Gastrocnemius medialis (tissue), 4 donors: ENCODE data around the gene RIMKLA.

ENCODE experiments used
- CTCF ChIP-seq, 5 experiments: fragments of 450-650 bp in 3 of 5; fragments of 200-600 bp in 2 of 5; sonication (generic) in 2 of 5; IDR thresholded peaks in 4 of 5; conservative IDR thresholded peaks in 1 of 5; 1 replicate in 4 of 5; 2 replicates in 1 of 5; pipeline ENCODE4 v1.5.1; 2016 to 2019; ENCODE audit warnings: antibody characterized with exemption in 5 of 5, mild to moderate bottlenecking in 3 of 5, moderate library complexity in 3 of 5
- POLR2A ChIP-seq, 2 donors: fragments of 450-650 bp; IDR thresholded peaks; one replicate each; pipeline ENCODE4 v1.6.1; 2017; ENCODE audit warnings: antibody characterized with exemption in 2 of 2, mild to moderate bottlenecking in 2 of 2, moderate library complexity in 2 of 2

- TF ChIP-seq POLR2A (IDR thresholded peaks at IDR 0.05) (no peak), CTCF (IDR thresholded peaks at IDR 0.05 in 4 of 5, conservative IDR thresholded peaks at IDR 0.05 in 1 of 5) (no peak)
Observed at GRCh38 chr1:42348498-42348897, 32.1 kb upstream of the RIMKLA start.
